H9 (cell line): Measurements from ENCODE around the gene MPZL3. TPM values are rescaled to one million over a fixed set of nuclear protein-coding genes. Genes with fewer than 3 reads are reported as not detected.

Experiments used
- DNase-seq: peaks from one replicate; pipeline ENCODE4 v3.0.0-alpha.2; 2017
- H2AFZ ChIP-seq: one replicate; pipeline ENCODE4 v1.6.1; 2013; ENCODE audit warnings: mild to moderate bottlenecking, low read length, control low read depth, moderate library complexity
- H2AK5ac ChIP-seq: 2 replicates; pipeline ENCODE4 v1.6.1; 2013; ENCODE audit warnings: low read length, control low read depth, mixed read lengths; ENCODE audit not compliant: insufficient read length
- H2BK120ac ChIP-seq: one replicate; pipeline ENCODE4 v1.6.1; 2013; ENCODE audit warnings: low read depth, mild to moderate bottlenecking, low read length, control low read depth, inconsistent platforms; ENCODE audit not compliant: poor library complexity, severe bottlenecking
- H2BK12ac ChIP-seq: 2 replicates; pipeline ENCODE4 v1.6.1; 2013; ENCODE audit warnings: low read length, control low read depth, mixed read lengths, low read depth; ENCODE audit not compliant: insufficient read length
- H2BK15ac ChIP-seq: 2 replicates; pipeline ENCODE4 v1.6.1; 2013; ENCODE audit warnings: low read depth, low read length, control low read depth
- H2BK20ac ChIP-seq: one replicate; pipeline ENCODE4 v1.6.1; 2013; ENCODE audit warnings: low read depth, mild to moderate bottlenecking, low read length, control low read depth, inconsistent platforms; ENCODE audit not compliant: poor library complexity, severe bottlenecking
- H2BK5ac ChIP-seq: 2 replicates; pipeline ENCODE4 v1.6.1; 2013; ENCODE audit warnings: low read length, control low read depth, mixed read lengths; ENCODE audit not compliant: insufficient read length
- H3K14ac ChIP-seq: 2 replicates; pipeline ENCODE4 v1.6.1; 2013; ENCODE audit warnings: low read length, control low read depth; ENCODE audit not compliant: insufficient read depth
- H3K18ac ChIP-seq: 2 replicates; pipeline ENCODE4 v1.6.1; 2013; ENCODE audit warnings: low read depth, mild to moderate bottlenecking, mixed read lengths, low read length, control low read depth; ENCODE audit not compliant: insufficient read length
- H3K23ac ChIP-seq: 2 replicates; pipeline ENCODE4 v1.6.1; 2013; ENCODE audit warnings: low read length, control low read depth, mixed read lengths, low read depth; ENCODE audit not compliant: insufficient read length
- H3K23me2 ChIP-seq: 2 replicates; pipeline ENCODE4 v1.6.1; 2013; ENCODE audit warnings: low read depth, mild to moderate bottlenecking, mixed read lengths, low read length, control low read depth; ENCODE audit not compliant: insufficient read length, poor library complexity, severe bottlenecking
- H3K27ac ChIP-seq: 2 replicates; pipeline ENCODE4 v1.5.1; 2013; ENCODE audit warnings: low read length, control low read depth, mixed read lengths, low read depth; ENCODE audit not compliant: insufficient read length
- H3K27me3 ChIP-seq: 2 replicates; pipeline ENCODE4 v1.6.1; 2013; ENCODE audit warnings: low read length, control low read depth, inconsistent platforms; ENCODE audit not compliant: insufficient read depth
- H3K4ac ChIP-seq: 2 replicates; pipeline ENCODE4 v1.6.1; 2013; ENCODE audit warnings: low read depth, mild to moderate bottlenecking, control low read depth, inconsistent platforms, low read length, moderate library complexity
- H3K4me1 ChIP-seq: 2 replicates; pipeline ENCODE4 v1.6.1; 2013; ENCODE audit warnings: low read length, control low read depth, inconsistent platforms; ENCODE audit not compliant: insufficient read depth
- H3K4me2 ChIP-seq: 2 replicates; pipeline ENCODE4 v1.6.1; 2013; ENCODE audit warnings: low read length, control low read depth, mixed read lengths; ENCODE audit not compliant: insufficient read length, insufficient read depth
- H3K56ac ChIP-seq: 2 replicates; pipeline ENCODE4 v1.6.1; 2013; ENCODE audit warnings: low read depth, mild to moderate bottlenecking, mixed read lengths, low read length, control low read depth; ENCODE audit not compliant: insufficient read length
- H3K79me1 ChIP-seq: 2 replicates; pipeline ENCODE4 v1.6.1; 2013; ENCODE audit warnings: low read depth, mild to moderate bottlenecking, moderate library complexity, low read length, control low read depth, inconsistent platforms; ENCODE audit not compliant: insufficient read depth, poor library complexity, severe bottlenecking
- H3K79me2 ChIP-seq: 2 replicates; pipeline ENCODE4 v1.6.1; 2013; ENCODE audit warnings: low read length, control low read depth, inconsistent platforms; ENCODE audit not compliant: insufficient read depth
- H3K9ac ChIP-seq: 2 replicates; pipeline ENCODE4 v1.6.1; 2013; ENCODE audit warnings: low read length, control low read depth, mixed read lengths; ENCODE audit not compliant: insufficient read length; ENCODE audit errors: extremely low read depth
- H3K9me3 ChIP-seq: one replicate; pipeline ENCODE4 v1.6.1; 2013; ENCODE audit warnings: low read depth, low read length, inconsistent platforms; ENCODE audit not compliant: control insufficient read depth
- H3T11ph ChIP-seq: one replicate; pipeline ENCODE4 v1.6.1; 2013; ENCODE audit warnings: mild to moderate bottlenecking, low read length, control low read depth, inconsistent platforms
- H4K20me1 ChIP-seq: one replicate; pipeline ENCODE4 v1.6.1; 2013; ENCODE audit not compliant: control insufficient read depth, insufficient read length, insufficient read depth
- H4K5ac ChIP-seq: 2 replicates; pipeline ENCODE4 v1.6.1; 2013; ENCODE audit warnings: low read depth, mild to moderate bottlenecking, mixed read lengths, low read length, control low read depth; ENCODE audit not compliant: insufficient read length
- H4K8ac ChIP-seq: replicated peaks from 2 replicates; pipeline ENCODE4 v1.6.1; 2013; ENCODE audit warnings: low read length, control low read depth, mixed read lengths, low read depth; ENCODE audit not compliant: insufficient read length
- H4K91ac ChIP-seq: 2 replicates; pipeline ENCODE4 v1.6.1; 2013; ENCODE audit warnings: low read depth, mild to moderate bottlenecking, moderate library complexity, mixed read lengths, low read length, control low read depth; ENCODE audit not compliant: insufficient read length
- H3K27ac Mint-ChIP-seq, 3 experiments: 2 replicates in 2 of 3; 3 replicates in 1 of 3; pipeline ENCODE4 v1.8.0; 2020 to 2021; ENCODE audit warnings: mixed read lengths in 3 of 3, mild to moderate bottlenecking in 1 of 3, moderate library complexity in 1 of 3
- H3K27me3 Mint-ChIP-seq: 2 replicates; pipeline ENCODE4 v1.8.0; 2021; ENCODE audit warnings: low read depth, mild to moderate bottlenecking, moderate library complexity, mixed read lengths
- H3K36me3 Mint-ChIP-seq, 3 experiments: 2 replicates in 2 of 3; 3 replicates in 1 of 3; pipeline ENCODE4 v1.8.0; 2020 to 2021; ENCODE audit warnings: low read depth in 3 of 3, mixed read lengths in 3 of 3; ENCODE audit not compliant: insufficient read depth in 1 of 3
- H3K4me1 Mint-ChIP-seq, 2 experiments: 2 replicates each; pipeline ENCODE4 v1.8.0; 2020; ENCODE audit warnings: mixed read lengths in 2 of 2
- H3K4me3 Mint-ChIP-seq, 2 experiments: 2 replicates in 1 of 2; 3 replicates in 1 of 2; pipeline ENCODE4 v1.8.0; 2020 to 2021; ENCODE audit warnings: mild to moderate bottlenecking in 2 of 2, mixed read lengths in 2 of 2, moderate library complexity in 1 of 2
- H3K9me3 Mint-ChIP-seq, 2 experiments: 2 replicates in 1 of 2; 3 replicates in 1 of 2; pipeline ENCODE4 v1.8.0; 2020; ENCODE audit warnings: mild to moderate bottlenecking in 2 of 2, mixed read lengths in 2 of 2, moderate library complexity in 1 of 2
- CTCF ChIP-seq: fragments of 200-600 bp; sonication (generic); conservative IDR thresholded peaks from 3 replicates; pipeline ENCODE4 v1.8.0; 2021; ENCODE audit warnings: antibody characterized with exemption, mild to moderate bottlenecking
- WGBS: extraction: QIAGEN DNeasy Blood & Tissue Kit; methylation state at CpG from one replicate; pipeline ENCODE4 v1.1.7; 2013; ENCODE audit warnings: missing lambda C conversion rate, low lambda C conversion rate, mixed read lengths; ENCODE audit not compliant: insufficient read length; ENCODE audit errors: extremely low coverage; 5-methylcytosine and 5-hydroxymethylcytosine counted together
- total RNA-seq: library from RNA; stranded (reverse); gene quantifications from 2 replicates; pipeline ENCODE4 v1.2.1, GENCODE V29; 2021

Gene MPZL3
- total RNA-seq, 1 experiment from 2014 or later = 2.6 TPM

- Histone ChIP-seq H3K14ac (no peak overlapping the region), H2BK15ac (no peak overlapping the region), H3T11ph (no peak overlapping the region), H3K23ac (no peak overlapping the region), H3K79me1 (no peaks in the 10 kb centered on the region), H3K23me2 (no peaks in the 10 kb centered on the region), H3K4me1 (no peaks in the 10 kb centered on the region), H3K27me3 (no peaks in the 10 kb centered on the region), H4K8ac (no peak overlapping the region), H2BK5ac (no peak overlapping the region), H3K27ac (no peak overlapping the region), H4K5ac (no peak overlapping the region), H2AK5ac (no peak overlapping the region), H4K20me1 (no peaks in the 10 kb centered on the region), H3K4ac (no peak overlapping the region), H3K79me2 (no peaks in the 10 kb centered on the region), H2BK20ac (no peak overlapping the region), H3K18ac (no peak overlapping the region), H3K56ac (no peak overlapping the region), H2AFZ (no peak overlapping the region), H4K91ac (no peak overlapping the region), H3K9ac (no peak overlapping the region), H2BK12ac (no peak overlapping the region), H2BK120ac (no peak overlapping the region), H3K4me2 (no peak overlapping the region), H3K9me3 (no peaks in the 10 kb centered on the region)
- H3K9me3 Mint-ChIP-seq = no peaks in the 10 kb centered on the region
- no peak for DNase-seq
- no peak overlapping the region for H3K4me3 Mint-ChIP-seq
- peaks cover 21% of the 10 kb centered on the region for H3K27me3 Mint-ChIP-seq
- TF ChIP-seq CTCF = no peak
- no CpG with 5 or more reads among the region's 5 CpGs for WGBS
- no peaks in the 10 kb centered on the region for H3K4me1 Mint-ChIP-seq
- no peaks in the 10 kb centered on the region for H3K36me3 Mint-ChIP-seq
- no peak overlapping the region for H3K27ac Mint-ChIP-seq
Observed at GRCh38 chr11:118283037-118283636, 31.0 kb upstream of the MPZL3 start.
